Peyer's patch (tissue), 4 donors: ENCODE measurements around the gene EDC3.

Experiments
- POLR2A ChIP-seq, 2 donors: fragments of 450-650 bp; IDR thresholded peaks; one replicate each; pipeline ENCODE4 v1.5.1; 2017; ENCODE audit warnings: antibody characterized with exemption in 2 of 2, mild to moderate bottlenecking in 2 of 2, moderate library complexity in 2 of 2
- TF ChIP-seq, protein P1 (sequence below), 6 experiments: fragments of 450-650 bp in 4 of 6; fragments of 200-600 bp in 2 of 6; sonication (generic) in 1 of 6; IDR thresholded peaks; one replicate each; pipeline ENCODE4 v1.5.1; 2017 to 2019; ENCODE audit warnings: antibody characterized with exemption in 6 of 6, mild to moderate bottlenecking in 3 of 6, moderate library complexity in 1 of 6

DNA sequence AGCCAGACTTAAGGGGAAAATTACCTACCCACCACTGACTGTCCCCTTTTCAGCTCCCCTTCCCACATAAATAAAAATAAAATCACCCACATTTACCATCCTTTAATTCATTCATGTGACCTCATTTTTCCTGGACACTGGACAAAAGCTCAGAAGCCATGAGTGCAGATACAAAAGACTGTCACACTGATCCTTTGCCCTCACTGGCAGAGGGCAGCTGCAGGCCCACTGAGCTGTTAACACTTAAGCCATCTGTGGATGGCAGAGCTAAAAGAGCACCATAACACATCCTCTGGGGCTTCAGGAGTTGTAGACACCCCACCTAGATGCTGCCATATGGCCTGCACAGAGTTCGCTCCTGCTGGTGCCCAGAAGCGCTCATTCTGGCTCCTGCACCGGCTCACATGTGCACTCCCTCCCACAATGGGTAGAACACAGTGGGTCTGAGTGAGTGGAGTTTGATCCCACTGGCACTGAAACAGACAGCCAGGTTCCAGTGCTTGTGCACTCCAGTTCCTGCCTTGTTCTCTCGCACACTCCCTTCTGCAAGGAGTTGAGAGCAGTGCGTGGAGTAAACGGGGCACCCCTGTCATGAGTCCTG is 38.8 kb downstream of the EDC3 start:
- TF ChIP-seq, protein P1, sequence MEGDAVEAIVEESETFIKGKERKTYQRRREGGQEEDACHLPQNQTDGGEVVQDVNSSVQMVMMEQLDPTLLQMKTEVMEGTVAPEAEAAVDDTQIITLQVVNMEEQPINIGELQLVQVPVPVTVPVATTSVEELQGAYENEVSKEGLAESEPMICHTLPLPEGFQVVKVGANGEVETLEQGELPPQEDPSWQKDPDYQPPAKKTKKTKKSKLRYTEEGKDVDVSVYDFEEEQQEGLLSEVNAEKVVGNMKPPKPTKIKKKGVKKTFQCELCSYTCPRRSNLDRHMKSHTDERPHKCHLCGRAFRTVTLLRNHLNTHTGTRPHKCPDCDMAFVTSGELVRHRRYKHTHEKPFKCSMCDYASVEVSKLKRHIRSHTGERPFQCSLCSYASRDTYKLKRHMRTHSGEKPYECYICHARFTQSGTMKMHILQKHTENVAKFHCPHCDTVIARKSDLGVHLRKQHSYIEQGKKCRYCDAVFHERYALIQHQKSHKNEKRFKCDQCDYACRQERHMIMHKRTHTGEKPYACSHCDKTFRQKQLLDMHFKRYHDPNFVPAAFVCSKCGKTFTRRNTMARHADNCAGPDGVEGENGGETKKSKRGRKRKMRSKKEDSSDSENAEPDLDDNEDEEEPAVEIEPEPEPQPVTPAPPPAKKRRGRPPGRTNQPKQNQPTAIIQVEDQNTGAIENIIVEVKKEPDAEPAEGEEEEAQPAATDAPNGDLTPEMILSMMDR (IDR thresholded peaks at IDR 0.05) = no peak
- TF ChIP-seq POLR2A (IDR thresholded peaks at IDR 0.05) = no peak
